GM12873 (cell line): ENCODE measurements around the gene CNIH2.

Source experiments
- CTCF ChIP-seq: IDR thresholded peaks from 2 replicates; pipeline ENCODE4 v1.5.1; 2012; ENCODE audit warnings: low read depth, mild to moderate bottlenecking, moderate library complexity, low read length, control low read depth; ENCODE audit not compliant: insufficient read depth; ENCODE audit errors: missing control alignments

CNIH2 gene

GRCh38 chr11:66289548-66290329 lies 11.8 kb downstream of the CNIH2 start:
- TF ChIP-seq CTCF, result no peak

- no peak for TF ChIP-seq CTCF
Measured at GRCh38 chr11:66290330-66290621, 12.3 kb downstream of the CNIH2 start.

- TF ChIP-seq CTCF, result no peak
Measured at GRCh38 chr11:66291303-66291705, 13.3 kb downstream of the CNIH2 start.

- no peak for TF ChIP-seq CTCF
Measured at GRCh38 chr11:66291706-66292542, 13.9 kb downstream of the CNIH2 start, which contains the start of gene TMEM151A. TMEM151A (plus strand) TSS chr11:66291894; CDS start chr11:66292014, 120 bp downstream.

GRCh38 chr11:66292543-66293332 lies 14.8 kb downstream of the CNIH2 start:
- no peak for TF ChIP-seq CTCF

GRCh38 chr11:66293352-66293751 lies 15.4 kb downstream of the CNIH2 start:
- no peak for TF ChIP-seq CTCF
